Mammary epithelial cell (primary cell): ENCODE data around the gene GPM6B.
"Not testable (repeated sequence)": the region's sequence is repeated elsewhere in the genome, so short reads cannot be mapped to it uniquely, and the experiment has no call there.

Experiments used
- EZH2 ChIP-seq: IDR thresholded peaks from 2 replicates; pipeline ENCODE4 v1.6.1; 2012; ENCODE audit warnings: low read length, inconsistent platforms, borderline replicate concordance
- TF ChIP-seq, protein P1 (sequence below), 2 donors: IDR thresholded peaks in 1 of 2; conservative IDR thresholded peaks in 1 of 2; 2 replicates each; pipeline ENCODE4 v1.5.1; 2011 to 2012; ENCODE audit warnings: inconsistent platforms in 2 of 2, low read length in 2 of 2, mild to moderate bottlenecking in 2 of 2, control low read depth in 1 of 2, low read depth in 1 of 2; ENCODE audit not compliant: insufficient read depth in 1 of 2; ENCODE audit errors: extremely low read depth in 1 of 2

DNA sequence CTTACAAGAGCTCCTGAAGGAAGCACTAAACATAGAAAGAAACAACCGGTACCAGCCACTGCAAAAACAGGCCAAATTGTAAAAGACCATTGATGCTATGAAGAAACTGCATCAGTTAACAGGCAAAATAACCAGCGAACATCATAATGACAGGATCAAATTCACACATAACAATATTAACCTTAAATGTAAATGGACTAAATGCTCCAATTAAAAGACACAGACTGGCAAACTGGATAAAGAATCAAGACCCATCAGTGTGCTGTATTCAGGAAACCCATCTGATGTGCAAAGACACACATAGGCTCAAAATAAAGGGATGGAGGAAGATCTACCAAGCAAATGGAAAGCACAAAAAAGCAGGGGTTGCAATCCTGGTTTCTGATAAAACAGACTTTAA lies 90.3 kb downstream of the GPM6B start:
- TF ChIP-seq, protein P1, sequence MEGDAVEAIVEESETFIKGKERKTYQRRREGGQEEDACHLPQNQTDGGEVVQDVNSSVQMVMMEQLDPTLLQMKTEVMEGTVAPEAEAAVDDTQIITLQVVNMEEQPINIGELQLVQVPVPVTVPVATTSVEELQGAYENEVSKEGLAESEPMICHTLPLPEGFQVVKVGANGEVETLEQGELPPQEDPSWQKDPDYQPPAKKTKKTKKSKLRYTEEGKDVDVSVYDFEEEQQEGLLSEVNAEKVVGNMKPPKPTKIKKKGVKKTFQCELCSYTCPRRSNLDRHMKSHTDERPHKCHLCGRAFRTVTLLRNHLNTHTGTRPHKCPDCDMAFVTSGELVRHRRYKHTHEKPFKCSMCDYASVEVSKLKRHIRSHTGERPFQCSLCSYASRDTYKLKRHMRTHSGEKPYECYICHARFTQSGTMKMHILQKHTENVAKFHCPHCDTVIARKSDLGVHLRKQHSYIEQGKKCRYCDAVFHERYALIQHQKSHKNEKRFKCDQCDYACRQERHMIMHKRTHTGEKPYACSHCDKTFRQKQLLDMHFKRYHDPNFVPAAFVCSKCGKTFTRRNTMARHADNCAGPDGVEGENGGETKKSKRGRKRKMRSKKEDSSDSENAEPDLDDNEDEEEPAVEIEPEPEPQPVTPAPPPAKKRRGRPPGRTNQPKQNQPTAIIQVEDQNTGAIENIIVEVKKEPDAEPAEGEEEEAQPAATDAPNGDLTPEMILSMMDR (conservative IDR thresholded peaks at IDR 0.05 in 1 of 2, IDR thresholded peaks at IDR 0.05 in 1 of 2; ENCODE audit: extremely low read depth in 1 of 2, insufficient read depth in 1 of 2, low read depth in 1 of 2, low read length in 2 of 2), result not testable (repeated sequence)
- not testable (repeated sequence) for TF ChIP-seq EZH2
